Measurements from ENCODE around the gene CCDC40. TPM values are rescaled to one million over a fixed set of nuclear protein-coding genes. Genes with fewer than 3 reads are reported as not detected.

The CCDC40 gene
- total and polyA plus RNA-seq, 2 of the 13 experiments (the other 11 are each of a cell fraction or from before 2014, with no cell fraction given), result 4.1 to 5.5 TPM

- TF ChIP-seq, protein P1, sequence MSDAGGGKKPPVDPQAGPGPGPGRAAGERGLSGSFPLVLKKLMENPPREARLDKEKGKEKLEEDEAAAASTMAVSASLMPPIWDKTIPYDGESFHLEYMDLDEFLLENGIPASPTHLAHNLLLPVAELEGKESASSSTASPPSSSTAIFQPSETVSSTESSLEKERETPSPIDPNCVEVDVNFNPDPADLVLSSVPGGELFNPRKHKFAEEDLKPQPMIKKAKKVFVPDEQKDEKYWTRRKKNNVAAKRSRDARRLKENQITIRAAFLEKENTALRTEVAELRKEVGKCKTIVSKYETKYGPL (CRISPR knock-in tag; IDR thresholded peaks at IDR 0.05), result no peak
- TF ChIP-seq SYNCRIP (IDR thresholded peaks at IDR 0.05; ENCODE audit: insufficient read depth, low read depth, low read length) (no peak), BCL6 (CRISPR knock-in tag; IDR thresholded peaks at IDR 0.05) (0 out of 2 replicates have a peak, but pooled peaks have one; percentile 13), RFXANK (CRISPR knock-in tag; IDR thresholded peaks at IDR 0.05) (no peak), ZBTB21 (CRISPR knock-in tag; IDR thresholded peaks at IDR 0.05) (no peak), ZFP91 (CRISPR knock-in tag; IDR thresholded peaks at IDR 0.05; ENCODE audit: borderline replicate concordance) (peak; percentile 69; the same call in 1 of the 2 replicates), SRY (CRISPR knock-in tag; IDR thresholded peaks at IDR 0.05) (no peak), CCDC6 (CRISPR knock-in tag; IDR thresholded peaks at IDR 0.05) (no peak), SALL1 (CRISPR knock-in tag; IDR thresholded peaks at IDR 0.05) (0 out of 2 replicates have a peak, but pooled peaks have one; percentile 45), ZNF713 (CRISPR knock-in tag; IDR thresholded peaks at IDR 0.05) (no peak), ZNF260 (CRISPR knock-in tag; IDR thresholded peaks at IDR 0.05; ENCODE audit: borderline replicate concordance, low read depth) (no peak), HIVEP1 (CRISPR knock-in tag; IDR thresholded peaks at IDR 0.05) (no peak), SIX4 (CRISPR knock-in tag; IDR thresholded peaks at IDR 0.05) (no peak), ZNF343 (CRISPR knock-in tag; IDR thresholded peaks at IDR 0.05) (no peak; the same call in 1 of the 2 replicates), NFAT5 (CRISPR knock-in tag; IDR thresholded peaks at IDR 0.05) (no peak), ZNF660 (CRISPR knock-in tag; IDR thresholded peaks at IDR 0.05; ENCODE audit: borderline replicate concordance, low read depth) (no peak), GABPA (IDR thresholded peaks at IDR 0.05; ENCODE audit: low read depth, low read length) (no peak), GABPA (CRISPR knock-in tag; IDR thresholded peaks at IDR 0.05; ENCODE audit: low read depth) (no peak)
- TF ChIP-seq, protein P2, sequence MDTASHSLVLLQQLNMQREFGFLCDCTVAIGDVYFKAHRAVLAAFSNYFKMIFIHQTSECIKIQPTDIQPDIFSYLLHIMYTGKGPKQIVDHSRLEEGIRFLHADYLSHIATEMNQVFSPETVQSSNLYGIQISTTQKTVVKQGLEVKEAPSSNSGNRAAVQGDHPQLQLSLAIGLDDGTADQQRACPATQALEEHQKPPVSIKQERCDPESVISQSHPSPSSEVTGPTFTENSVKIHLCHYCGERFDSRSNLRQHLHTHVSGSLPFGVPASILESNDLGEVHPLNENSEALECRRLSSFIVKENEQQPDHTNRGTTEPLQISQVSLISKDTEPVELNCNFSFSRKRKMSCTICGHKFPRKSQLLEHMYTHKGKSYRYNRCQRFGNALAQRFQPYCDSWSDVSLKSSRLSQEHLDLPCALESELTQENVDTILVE (CRISPR knock-in tag; IDR thresholded peaks at IDR 0.05), result no peak
- TF ChIP-seq, protein P3, sequence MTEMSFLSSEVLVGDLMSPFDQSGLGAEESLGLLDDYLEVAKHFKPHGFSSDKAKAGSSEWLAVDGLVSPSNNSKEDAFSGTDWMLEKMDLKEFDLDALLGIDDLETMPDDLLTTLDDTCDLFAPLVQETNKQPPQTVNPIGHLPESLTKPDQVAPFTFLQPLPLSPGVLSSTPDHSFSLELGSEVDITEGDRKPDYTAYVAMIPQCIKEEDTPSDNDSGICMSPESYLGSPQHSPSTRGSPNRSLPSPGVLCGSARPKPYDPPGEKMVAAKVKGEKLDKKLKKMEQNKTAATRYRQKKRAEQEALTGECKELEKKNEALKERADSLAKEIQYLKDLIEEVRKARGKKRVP (CRISPR knock-in tag; IDR thresholded peaks at IDR 0.05), result peak in 1 of 2 experiments; percentile 78; a peak in 2 of 4 replicates
These were observed 30.8 kb upstream of the CCDC40 start (continued) for GRCh38 chr17:80005360-80006338.
